ENCODE results near the gene FRMPD4.

DNA sequence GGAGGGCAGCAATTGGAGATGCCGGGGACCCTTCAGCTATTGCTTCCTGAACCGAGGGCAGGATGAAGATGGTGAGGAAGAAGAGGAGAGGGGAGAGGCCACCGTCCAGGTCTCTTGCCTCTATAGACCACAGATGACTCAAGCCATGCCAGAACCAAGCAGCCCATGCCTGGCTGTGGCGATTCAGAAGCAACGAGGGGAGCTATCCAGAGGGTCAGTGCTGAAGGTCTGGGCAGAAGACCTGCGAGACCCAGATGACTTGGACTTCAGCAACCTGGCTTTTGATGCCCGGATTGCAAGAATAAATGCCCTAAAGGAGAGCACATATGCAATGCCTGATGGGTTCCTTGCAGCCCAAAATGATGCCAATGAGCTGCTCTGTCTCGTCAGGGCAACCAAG lies 582.8 kb downstream of the FRMPD4 start:
- TF ChIP-seq POLR2A (IDR thresholded peaks at IDR 0.05), result no peak
- TF ChIP-seq, protein P1, sequence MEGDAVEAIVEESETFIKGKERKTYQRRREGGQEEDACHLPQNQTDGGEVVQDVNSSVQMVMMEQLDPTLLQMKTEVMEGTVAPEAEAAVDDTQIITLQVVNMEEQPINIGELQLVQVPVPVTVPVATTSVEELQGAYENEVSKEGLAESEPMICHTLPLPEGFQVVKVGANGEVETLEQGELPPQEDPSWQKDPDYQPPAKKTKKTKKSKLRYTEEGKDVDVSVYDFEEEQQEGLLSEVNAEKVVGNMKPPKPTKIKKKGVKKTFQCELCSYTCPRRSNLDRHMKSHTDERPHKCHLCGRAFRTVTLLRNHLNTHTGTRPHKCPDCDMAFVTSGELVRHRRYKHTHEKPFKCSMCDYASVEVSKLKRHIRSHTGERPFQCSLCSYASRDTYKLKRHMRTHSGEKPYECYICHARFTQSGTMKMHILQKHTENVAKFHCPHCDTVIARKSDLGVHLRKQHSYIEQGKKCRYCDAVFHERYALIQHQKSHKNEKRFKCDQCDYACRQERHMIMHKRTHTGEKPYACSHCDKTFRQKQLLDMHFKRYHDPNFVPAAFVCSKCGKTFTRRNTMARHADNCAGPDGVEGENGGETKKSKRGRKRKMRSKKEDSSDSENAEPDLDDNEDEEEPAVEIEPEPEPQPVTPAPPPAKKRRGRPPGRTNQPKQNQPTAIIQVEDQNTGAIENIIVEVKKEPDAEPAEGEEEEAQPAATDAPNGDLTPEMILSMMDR (IDR thresholded peaks at IDR 0.05), result no peak

Data from lower leg skin (tissue), 3 donors.